DND-41 (cell line): ENCODE results near the gene FOXL1.

Experiments
- EZH2 ChIP-seq: IDR thresholded peaks from 3 replicates; pipeline ENCODE4 v1.6.1; 2012; ENCODE audit warnings: borderline replicate concordance, low read depth, mild to moderate bottlenecking, moderate library complexity, low read length, inconsistent platforms; ENCODE audit not compliant: severe bottlenecking
- TF ChIP-seq, protein P1 (sequence below): IDR thresholded peaks from 2 replicates; pipeline ENCODE4 v1.5.1; 2012; ENCODE audit warnings: borderline replicate concordance, low read length, moderate library complexity, mild to moderate bottlenecking; ENCODE audit not compliant: poor library complexity, severe bottlenecking; ENCODE audit errors: extremely low read depth

DNA sequence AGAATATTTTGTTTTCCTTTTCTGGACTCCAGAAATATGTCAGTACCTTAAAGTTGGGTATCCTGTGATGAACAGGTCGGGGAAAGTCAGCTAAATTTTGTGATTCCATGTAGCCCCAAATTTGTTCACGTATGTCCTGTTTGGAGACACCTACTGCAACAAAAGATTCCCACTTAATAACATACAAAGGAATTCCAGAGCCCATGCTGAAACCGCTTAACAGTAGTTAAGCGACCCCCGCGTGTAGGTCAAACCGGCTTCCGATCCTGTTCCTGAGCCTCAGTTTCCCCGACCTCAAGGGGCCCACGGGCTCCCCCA is 23.8 kb upstream of the FOXL1 start:
- TF ChIP-seq EZH2 = no peak
- TF ChIP-seq, protein P1, sequence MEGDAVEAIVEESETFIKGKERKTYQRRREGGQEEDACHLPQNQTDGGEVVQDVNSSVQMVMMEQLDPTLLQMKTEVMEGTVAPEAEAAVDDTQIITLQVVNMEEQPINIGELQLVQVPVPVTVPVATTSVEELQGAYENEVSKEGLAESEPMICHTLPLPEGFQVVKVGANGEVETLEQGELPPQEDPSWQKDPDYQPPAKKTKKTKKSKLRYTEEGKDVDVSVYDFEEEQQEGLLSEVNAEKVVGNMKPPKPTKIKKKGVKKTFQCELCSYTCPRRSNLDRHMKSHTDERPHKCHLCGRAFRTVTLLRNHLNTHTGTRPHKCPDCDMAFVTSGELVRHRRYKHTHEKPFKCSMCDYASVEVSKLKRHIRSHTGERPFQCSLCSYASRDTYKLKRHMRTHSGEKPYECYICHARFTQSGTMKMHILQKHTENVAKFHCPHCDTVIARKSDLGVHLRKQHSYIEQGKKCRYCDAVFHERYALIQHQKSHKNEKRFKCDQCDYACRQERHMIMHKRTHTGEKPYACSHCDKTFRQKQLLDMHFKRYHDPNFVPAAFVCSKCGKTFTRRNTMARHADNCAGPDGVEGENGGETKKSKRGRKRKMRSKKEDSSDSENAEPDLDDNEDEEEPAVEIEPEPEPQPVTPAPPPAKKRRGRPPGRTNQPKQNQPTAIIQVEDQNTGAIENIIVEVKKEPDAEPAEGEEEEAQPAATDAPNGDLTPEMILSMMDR = no peak
